Epithelial cell of prostate (primary cell): ENCODE data around the gene HLA-DMB.

Experiments
- DNase-seq: peaks from one replicate; pipeline ENCODE4 v3.0.0-alpha.2; 2011; ENCODE audit warnings: low read depth, low spot score
- H3K27ac ChIP-seq: fragments of 450-650 bp; 2 replicates; pipeline ENCODE4 v1.5.1; 2017; ENCODE audit warnings: mild to moderate bottlenecking

Gene HLA-DMB

DNA sequence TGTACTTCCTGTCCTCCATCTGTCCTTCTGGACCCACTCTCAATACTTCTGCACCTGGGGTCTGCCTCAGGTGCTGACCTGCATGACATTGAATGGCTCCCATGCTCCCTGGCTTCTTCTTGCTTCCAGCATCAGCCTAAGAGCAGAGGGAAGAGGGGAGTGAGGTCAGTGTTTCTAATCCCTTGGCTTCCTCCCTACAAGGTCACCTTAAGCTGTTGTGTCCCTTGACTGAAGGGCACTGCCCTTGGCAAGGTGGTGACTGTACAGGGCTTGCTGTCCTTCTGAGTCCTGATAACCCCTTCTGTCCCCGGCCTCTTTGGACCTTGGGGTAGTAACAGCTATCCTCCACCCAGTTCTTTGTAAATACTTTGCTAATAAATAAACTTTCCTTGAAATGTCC lies 9.6 kb downstream of the HLA-DMB start:
- H3K27ac ChIP-seq: no peak overlapping the region
- DNase-seq: no peak

GRCh38 chr6:32922083-32922482 lies 18.7 kb downstream of the HLA-DMB start:
- no peak overlapping the region for H3K27ac ChIP-seq
- no peak for DNase-seq

DNA sequence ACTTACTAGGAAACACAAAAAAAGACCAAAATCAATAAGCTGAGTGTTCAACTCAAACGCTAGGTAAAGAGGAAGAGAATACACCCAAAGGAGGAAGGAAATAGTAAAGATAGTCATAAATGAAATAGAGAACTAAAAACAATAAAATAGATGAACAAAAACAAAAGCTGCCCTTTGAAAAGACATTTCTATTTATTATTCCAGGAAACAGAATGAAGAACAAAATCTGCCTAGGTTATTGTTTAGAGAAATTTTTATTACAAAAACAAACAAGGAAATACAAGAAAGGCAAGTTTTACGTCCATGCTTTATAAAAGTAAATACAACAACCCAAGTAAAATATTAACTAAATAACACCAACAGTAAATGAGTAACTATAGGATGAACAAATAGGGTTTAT lies 20.1 kb downstream of the HLA-DMB start:
- H3K27ac ChIP-seq: no peak overlapping the region
- no peak for DNase-seq

GRCh38 chr6:32912951-32913350 lies 27.9 kb downstream of the HLA-DMB start:
- DNase-seq: no peak
- no peak overlapping the region for H3K27ac ChIP-seq

DNA sequence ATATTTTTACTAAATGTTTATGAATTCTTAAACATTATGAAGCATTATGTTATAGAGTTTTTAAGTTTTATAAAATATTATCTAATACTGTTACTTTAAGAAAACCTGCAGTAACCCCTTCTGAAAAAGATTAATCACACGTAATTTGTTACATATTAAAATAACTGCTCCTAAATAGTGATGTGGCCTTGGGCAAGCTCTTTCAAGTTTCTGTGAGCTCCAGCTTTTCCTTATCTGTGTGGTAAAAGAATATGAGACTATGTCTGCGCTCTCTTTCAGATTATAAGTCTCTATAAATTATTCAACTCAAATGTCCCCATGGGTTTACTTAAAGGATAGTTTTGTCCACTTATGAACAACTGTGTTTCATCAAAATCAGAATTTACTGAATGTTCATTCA lies 31.9 kb downstream of the HLA-DMB start:
- no peak for DNase-seq
- H3K27ac ChIP-seq: no peak overlapping the region

DNA sequence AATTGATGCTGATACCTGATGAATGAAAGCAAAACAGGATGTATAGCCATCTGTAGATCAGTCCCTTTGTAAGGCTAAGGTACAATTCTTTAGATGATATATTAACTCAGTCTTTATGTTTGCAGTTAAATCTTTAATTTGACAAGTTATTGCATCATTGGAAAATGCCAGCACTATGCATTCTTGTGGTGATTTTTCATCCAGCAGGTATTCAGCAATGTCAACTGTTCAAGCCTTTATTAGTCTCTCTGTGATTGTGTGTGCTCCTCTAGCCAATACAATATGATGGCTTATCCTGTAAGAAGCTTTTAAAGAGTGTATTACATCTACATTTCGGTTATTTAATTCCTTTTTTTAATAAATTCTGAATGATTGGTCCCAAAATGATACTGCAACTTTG lies 34.3 kb downstream of the HLA-DMB start:
- no peak for DNase-seq
- peak overlapping the region; percentile 4 for H3K27ac ChIP-seq

- no peak overlapping the region for H3K27ac ChIP-seq
- DNase-seq: no peak
Measured at GRCh38 chr6:32905078-32905477, 35.8 kb downstream of the HLA-DMB start.

DNA sequence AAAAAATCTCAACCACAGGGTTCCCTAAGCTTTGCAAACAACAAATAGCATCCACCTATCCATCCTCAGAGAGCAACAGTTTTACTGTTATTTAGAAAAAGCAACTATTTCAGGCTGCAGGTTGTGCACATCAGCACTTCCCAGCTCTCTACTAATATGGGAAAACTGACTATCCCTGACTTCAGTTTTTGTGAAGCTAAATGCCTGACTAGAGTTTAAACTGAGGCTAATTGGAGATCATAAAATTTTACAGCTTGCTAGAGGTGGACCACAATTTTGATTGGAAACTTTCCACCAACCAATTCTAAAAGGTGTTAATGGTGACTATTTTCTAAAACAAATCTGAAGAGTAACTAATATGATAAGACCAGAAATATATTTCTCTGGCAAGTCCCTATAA lies 36.9 kb downstream of the HLA-DMB start:
- H3K27ac ChIP-seq: no peak overlapping the region
- DNase-seq: no peak

DNA sequence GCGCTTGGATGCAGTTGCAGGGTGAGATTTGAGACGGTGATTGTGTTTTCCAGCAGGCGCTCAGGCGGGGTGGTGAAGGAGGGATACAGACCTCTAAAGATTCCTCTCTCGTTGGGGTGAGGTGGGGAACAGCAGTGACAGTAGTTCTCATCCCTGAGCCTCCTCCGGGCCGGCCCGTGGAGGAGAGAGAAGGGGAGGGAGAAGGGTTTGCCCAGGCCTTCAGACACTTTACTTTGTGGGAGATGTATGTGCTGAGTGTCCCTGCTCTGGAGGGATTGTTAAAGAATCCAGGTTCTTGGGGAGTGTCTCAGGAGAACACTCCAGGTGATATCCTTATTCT lies 45.9 kb downstream of the HLA-DMB start:
- peak overlapping the region; percentile 66 for H3K27ac ChIP-seq
- no peak for DNase-seq

DNA sequence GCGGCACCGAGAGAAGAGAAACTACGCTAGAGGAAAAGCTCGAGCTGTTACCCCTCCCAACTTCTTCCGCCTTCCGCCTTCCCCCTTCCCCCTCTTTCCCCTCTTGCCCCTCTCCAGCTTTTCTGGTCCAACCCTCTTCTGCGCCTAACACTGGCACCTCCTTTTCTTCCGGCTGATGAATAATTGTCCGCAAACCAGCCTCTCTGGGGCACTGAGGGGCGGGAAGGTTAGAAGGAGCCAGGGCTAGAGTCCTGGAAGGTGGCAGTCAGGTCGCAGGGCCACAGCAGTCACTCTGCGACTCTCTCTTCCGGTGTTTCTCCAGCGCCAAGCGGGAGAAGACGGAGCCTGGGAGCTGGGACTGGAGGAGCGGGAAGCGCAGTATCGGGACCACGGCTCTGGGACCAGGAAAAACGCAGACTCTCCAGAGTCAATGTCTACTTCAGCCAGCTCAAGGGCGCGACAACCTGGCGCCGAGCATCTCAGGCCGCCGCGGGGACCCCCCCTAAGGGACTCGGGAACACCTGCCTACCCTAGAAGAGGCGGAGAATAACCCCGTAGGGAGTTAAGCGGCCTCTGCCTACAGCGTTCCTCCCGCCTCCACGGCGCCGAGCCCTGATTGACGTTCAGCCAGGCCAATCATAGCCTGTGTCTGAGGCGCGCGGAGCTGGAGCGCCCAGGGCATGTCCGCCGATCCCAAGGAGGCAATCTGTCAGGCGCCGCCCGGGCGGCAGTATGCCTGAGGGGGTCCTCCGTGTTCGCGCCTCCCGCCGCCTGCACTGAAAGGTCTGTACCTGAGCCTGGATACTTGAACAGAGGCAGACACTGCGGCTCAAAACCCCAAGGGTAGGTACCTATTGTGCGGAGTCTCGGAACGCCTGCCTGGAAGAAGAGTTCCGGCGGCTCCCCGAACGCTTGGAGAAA lies 46.5 kb downstream of the HLA-DMB start:
- peak; percentile 50 for DNase-seq
- peak overlapping the region; percentile 66 for H3K27ac ChIP-seq

DNA sequence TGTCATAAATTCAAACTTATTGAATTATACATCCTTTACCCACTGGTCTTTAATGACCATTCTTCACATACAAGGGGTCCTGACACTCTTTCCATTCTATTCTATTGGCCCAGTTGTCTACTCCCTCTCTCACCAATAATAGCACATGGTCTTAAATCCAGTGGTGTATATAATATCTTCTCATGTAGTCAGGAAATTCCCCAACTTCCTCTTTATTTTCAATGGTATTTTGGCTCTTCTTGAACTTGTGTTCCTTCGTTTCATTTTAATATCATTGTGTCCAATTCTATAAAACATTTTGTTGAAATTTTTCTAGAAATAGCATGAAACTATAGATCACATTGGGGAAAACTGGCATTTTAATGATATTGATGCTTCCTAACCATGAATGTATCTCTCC lies 50.0 kb downstream of the HLA-DMB start:
- no peak overlapping the region for H3K27ac ChIP-seq
- no peak for DNase-seq

DNA sequence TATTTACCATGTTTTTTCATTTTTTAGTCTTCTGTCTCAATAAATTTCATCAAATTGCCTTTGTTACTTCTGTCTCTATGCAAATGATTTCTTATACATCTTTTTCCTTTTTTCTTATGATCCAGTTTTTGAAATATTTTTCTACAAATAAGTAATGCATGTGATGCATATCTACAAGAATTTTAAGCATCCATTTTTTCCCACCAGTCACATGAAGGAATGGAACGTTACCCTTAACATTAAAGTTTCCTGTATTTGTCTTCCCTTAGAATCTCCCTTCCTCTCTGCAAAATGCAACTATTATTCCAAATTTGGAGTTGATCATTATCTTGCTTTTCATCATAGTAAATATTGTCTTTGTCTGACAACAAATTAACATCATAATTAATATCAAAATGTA lies 51.3 kb downstream of the HLA-DMB start:
- DNase-seq: no peak

GRCh38 chr6:32888576-32888975 lies 52.3 kb downstream of the HLA-DMB start:
- H3K27ac ChIP-seq: no peak overlapping the region
- no peak for DNase-seq

More for the DNA sequence above, 51.3 kb downstream of the HLA-DMB start:
- no peak overlapping the region for H3K27ac ChIP-seq

- no peak overlapping the region for H3K27ac ChIP-seq
- DNase-seq: no peak
Measured at GRCh38 chr6:32887616-32888015, 53.2 kb downstream of the HLA-DMB start.

DNA sequence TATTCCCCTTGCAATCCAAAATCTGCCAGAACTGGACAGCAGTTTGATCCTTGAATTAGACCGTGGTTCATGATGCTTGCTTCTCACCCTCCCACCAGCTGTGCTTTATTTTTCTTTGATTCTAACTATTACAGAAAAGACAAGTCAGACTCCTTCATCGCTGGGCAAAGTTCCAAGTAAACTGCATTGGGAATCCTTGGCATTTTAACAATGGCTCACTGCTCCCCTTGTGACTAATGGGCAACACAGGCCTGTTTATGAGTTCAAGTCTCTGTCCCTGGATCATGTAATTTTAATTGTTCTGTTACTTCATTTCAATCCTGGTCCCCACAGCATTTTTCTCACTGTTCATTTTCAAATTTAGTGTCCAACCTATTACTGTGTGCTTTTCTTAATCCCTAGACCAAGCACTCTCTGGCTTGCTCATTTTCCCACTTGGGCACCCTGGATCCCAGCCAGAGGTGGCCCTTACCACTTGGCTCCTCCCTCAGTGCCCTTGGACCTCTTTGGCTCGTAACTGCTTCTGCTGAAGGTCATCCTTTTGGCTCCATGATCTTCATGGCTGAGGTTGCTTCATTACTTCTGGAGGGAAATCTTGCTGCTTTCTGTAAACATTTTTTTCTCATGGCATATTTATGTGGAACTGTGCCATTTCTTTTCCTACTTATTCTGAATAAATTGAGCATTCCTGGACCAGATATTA lies 54.0 kb downstream of the HLA-DMB start:
- no peak overlapping the region for H3K27ac ChIP-seq
- DNase-seq: peak; percentile 20

GRCh38 chr6:32885698-32886286 lies 55.0 kb downstream of the HLA-DMB start:
- H3K27ac ChIP-seq: no peak overlapping the region
- DNase-seq: no peak
